Cardiac ventricle fibroblast (primary cell): Measurements from ENCODE around the gene TDP1. TPM values are rescaled to one million over a fixed set of nuclear protein-coding genes. Genes with fewer than 3 reads are reported as not detected.

Source experiments
- total RNA-seq: library from RNA; depleted of rRNA; stranded (reverse); fragments of >200 nt; gene quantifications from 2 replicates; pipeline ENCODE4 v1.2.3, GENCODE V29; 2015

The TDP1 gene
- 8.3 and 11.5 TPM in 2 replicates for total RNA-seq

DNA sequence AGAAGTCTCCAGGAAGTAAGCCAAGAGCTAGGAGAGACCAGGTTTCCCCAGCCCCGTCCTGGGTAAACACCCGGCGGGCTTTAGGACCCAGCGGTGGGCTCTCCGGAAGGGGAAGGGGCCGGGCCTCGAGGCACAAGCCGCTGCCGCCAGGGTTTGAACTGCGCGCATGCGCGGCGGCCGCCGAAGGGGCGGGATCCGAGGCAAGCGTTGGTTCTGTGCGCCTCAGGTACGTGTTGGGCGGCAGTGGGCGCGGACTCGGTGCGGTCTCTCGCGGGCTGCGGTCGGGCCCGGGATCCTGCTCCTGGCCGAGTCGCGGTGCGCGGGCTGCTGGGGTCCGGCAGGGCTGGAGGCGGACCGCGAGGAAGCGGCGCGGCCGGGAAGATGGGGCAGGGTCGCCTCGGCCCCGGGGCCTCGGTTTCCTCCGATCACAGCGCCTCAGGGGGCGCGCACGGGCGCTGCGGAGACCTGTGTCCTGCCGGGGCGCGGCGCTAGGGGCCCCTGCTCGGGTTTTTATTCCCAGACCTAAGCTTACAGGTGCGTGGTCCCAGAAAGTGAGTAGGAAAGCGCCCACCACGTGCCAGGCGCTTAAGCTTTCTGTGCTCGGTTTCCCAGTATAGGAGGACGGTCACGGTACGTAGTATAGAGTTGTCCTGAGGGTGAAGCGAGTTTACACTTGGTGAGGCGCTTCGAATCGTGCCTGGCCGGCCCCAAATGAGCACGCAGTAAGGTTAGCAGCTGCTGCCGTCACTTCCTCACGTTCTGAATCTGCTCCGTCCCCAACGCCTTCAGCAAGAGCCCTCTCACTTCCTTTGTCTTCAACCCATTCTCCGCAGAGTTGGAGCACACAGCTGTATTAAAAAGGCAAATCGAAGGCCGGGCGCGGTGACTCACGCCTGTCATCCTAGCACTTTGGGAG, at the start of gene TDP1:
TDP1 (plus strand) TSS at position 183 of the 916 bp plus-strand sequence. CDS start 7,188 bp downstream, outside the sequence.

DNA sequence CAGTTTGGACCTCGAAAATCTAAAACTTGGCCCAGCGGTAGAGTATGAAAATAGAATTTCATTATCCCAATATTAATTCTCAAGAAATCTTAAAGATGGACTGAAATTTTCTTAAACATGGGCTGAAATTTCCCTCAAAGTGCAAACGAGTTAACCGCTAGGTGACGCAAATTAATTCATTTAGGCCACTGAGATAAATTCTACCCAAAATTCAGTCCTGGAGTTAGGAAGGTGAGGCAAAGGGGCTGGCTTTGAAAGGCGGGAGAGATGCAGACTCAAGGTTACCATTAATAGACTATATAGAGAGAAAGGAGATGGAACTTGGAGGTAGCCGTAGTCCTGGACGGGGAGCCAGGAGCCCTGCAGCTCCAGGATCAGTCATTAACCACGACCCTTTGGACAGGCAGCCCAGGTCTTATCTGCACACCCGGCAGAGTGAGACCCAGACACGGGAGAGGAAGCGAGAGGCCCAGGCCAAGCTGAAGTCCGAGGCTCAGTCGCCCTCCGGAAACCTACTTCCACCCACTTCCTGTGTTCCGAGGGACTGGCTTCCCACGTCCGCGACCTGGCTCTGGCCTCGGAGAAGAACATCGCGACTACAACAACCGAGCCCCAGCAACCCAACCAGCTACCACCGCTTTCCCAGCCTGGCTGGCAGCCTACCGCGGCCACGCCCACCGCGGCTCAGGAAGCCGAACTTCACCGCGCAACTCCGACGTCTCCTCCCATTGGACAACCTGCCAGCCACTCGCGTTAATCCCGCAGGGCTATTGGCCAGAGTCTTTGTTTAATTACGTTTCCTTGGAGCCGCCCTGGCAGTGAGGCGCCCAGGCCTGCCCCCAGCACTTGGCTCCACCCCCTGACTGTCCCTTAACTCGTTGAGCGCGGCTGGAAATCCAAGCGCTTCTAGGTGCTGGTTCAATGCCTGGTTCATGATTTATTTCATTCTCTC, 1.4 kb upstream of the TDP1 start, which contains the start of gene EFCAB11:
EFCAB11 (minus strand) TSS at position 661 of the 952 bp plus-strand sequence; CDS start at position 591, 70 bp downstream.

DNA sequence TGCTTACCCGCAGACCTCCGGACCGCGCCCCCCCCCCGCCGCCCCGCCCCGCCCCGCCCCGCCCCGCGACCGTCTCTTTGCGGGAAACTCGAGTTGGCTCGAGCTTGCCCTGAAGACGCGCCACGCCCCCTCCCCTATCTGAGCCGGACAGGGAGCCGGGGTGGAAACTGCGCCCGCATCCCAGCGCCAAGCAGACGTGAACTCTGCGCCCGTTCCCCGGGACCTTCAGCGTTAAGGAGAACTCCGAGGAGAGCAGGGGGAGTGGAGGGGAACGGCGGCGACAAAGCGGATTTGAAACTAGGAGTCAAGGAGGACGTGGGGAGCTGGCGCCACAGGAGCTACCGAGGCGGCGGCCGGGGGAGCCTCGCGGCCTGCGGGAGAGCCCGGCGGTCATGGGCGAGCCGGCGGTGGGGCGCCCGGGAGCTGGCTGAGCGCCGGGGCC, 106.0 kb downstream of the TDP1 start, which contains the start of gene KCNK13:
KCNK13 (plus strand) TSS at position 310 of the 442 bp plus-strand sequence. CDS start 212 bp downstream, outside the sequence.

Other genes with a start within 250 kb of the TDP1 start
- gene EFCAB11, start 1.2 kb upstream of the TDP1 start, total RNA-seq, result 2.7 TPM in 2 replicates
- gene KCNK13, start 106.1 kb downstream of the TDP1 start, total RNA-seq, result not detected in 2 replicates